Tibial nerve (tissue), 4 donors: Measurements from ENCODE around the gene LMBR1. TPM values are rescaled to one million over a fixed set of nuclear protein-coding genes. Genes with fewer than 3 reads are reported as not detected.

ENCODE experiments used
- DNase-seq, 2 donors: peaks; one replicate each; pipeline ENCODE4 v3.0.0-alpha.2; 2019; ENCODE audit warnings: low spot score in 2 of 2
- H3K27ac ChIP-seq, 4 donors: fragments of 200-600 bp; sonication (generic) in 3 of 4; one replicate each; pipeline ENCODE4 v1.5.1; 2017 to 2019; ENCODE audit warnings: mild to moderate bottlenecking in 1 of 4
- H3K27me3 ChIP-seq, 2 donors: fragments of 200-600 bp; sonication (generic) in 1 of 2; one replicate each; pipeline versions ENCODE4 v1.5.1 to v1.6.0; 2017 to 2019
- H3K36me3 ChIP-seq, 3 donors: fragments of 200-600 bp; sonication (generic); one replicate each; pipeline ENCODE4 v1.5.1; 2018 to 2019
- H3K4me1 ChIP-seq, 4 donors: fragments of 200-600 bp; sonication (generic) in 3 of 4; one replicate each; pipeline ENCODE4 v1.5.1; 2017 to 2019
- H3K4me3 ChIP-seq, 4 donors: fragments of 200-600 bp; sonication (generic) in 3 of 4; one replicate each; pipeline ENCODE4 v1.5.1; 2017 to 2019; ENCODE audit warnings: mild to moderate bottlenecking in 1 of 4, moderate library complexity in 1 of 4
- H3K9me3 ChIP-seq, 4 donors: fragments of 200-600 bp; sonication (generic) in 3 of 4; one replicate each; pipeline ENCODE4 v1.5.1; 2017 to 2019
- EP300 ChIP-seq, 2 donors: sonication (generic); formaldehyde crosslinking; IDR thresholded peaks; one replicate each; pipeline ENCODE4 v1.6.1; 2017; ENCODE audit warnings: antibody characterized with exemption in 2 of 2, mild to moderate bottlenecking in 1 of 2
- POLR2A ChIP-seq, 2 donors: fragments of 450-650 bp; IDR thresholded peaks; one replicate each; pipeline ENCODE4 v1.6.1; 2017; ENCODE audit warnings: antibody characterized with exemption in 2 of 2, mild to moderate bottlenecking in 2 of 2, moderate library complexity in 2 of 2
- small RNA-seq: library from RNA; depleted of rRNA; stranded (forward); fragments of <200 nt; gene quantifications from one replicate; pipeline ENCODE3, GENCODE V24; 2016
- total RNA-seq, 4 donors: library from RNA; depleted of rRNA; stranded (reverse); fragments of >200 nt; gene quantifications; one replicate each; pipeline ENCODE4 v1.1.0, GENCODE V29; 2016
- TF ChIP-seq, protein P1 (sequence below), 5 experiments: fragments of 200-600 bp in 3 of 5; fragments of 450-650 bp in 2 of 5; sonication (generic) in 3 of 5; IDR thresholded peaks; one replicate each; pipeline ENCODE4 v1.5.1; 2016 to 2019; ENCODE audit warnings: antibody characterized with exemption in 5 of 5, mild to moderate bottlenecking in 3 of 5, moderate library complexity in 2 of 5

LMBR1 gene
- total RNA-seq, 4 donors from 2014 or later, result 48.1 to 139 (median 77.3) TPM

- peaks cover 0 to 29% (median 4%) of the 10 kb centered on the region in 4 donors for H3K9me3 ChIP-seq
- no peak overlapping the region for H3K27ac ChIP-seq
- DNase-seq, result no peak
- no peaks in the 10 kb centered on the region for H3K27me3 ChIP-seq
- no peak overlapping the region for H3K4me3 ChIP-seq
- TF ChIP-seq, protein P1, sequence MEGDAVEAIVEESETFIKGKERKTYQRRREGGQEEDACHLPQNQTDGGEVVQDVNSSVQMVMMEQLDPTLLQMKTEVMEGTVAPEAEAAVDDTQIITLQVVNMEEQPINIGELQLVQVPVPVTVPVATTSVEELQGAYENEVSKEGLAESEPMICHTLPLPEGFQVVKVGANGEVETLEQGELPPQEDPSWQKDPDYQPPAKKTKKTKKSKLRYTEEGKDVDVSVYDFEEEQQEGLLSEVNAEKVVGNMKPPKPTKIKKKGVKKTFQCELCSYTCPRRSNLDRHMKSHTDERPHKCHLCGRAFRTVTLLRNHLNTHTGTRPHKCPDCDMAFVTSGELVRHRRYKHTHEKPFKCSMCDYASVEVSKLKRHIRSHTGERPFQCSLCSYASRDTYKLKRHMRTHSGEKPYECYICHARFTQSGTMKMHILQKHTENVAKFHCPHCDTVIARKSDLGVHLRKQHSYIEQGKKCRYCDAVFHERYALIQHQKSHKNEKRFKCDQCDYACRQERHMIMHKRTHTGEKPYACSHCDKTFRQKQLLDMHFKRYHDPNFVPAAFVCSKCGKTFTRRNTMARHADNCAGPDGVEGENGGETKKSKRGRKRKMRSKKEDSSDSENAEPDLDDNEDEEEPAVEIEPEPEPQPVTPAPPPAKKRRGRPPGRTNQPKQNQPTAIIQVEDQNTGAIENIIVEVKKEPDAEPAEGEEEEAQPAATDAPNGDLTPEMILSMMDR (IDR thresholded peaks at IDR 0.05), result no peak
- TF ChIP-seq EP300 (IDR thresholded peaks at IDR 0.05), result no peak
- TF ChIP-seq POLR2A (IDR thresholded peaks at IDR 0.05), result no peak
- peaks cover 0 to 6% (median 0%) of the 10 kb centered on the region in 3 donors for H3K36me3 ChIP-seq
- H3K4me1 ChIP-seq, result no peaks in the 10 kb centered on the region
Observed at GRCh38 chr7:156628562-156628961, 264.4 kb downstream of the LMBR1 start.

Small RNAs within 50 kb of the gene (small RNA-seq; reads per million reads assigned to genes)
- not detected for gene RNU4-31P

Other genes with a start within 250 kb of the LMBR1 start
- gene NOM1, start 56.5 kb upstream of the LMBR1 start, total RNA-seq, result 10 to 100 TPM; 23.3 to 41.5 (median 25.3) TPM
- gene MNX1, start 117.5 kb upstream of the LMBR1 start, total RNA-seq, result not detected
- gene UBE3C, start 245.7 kb upstream of the LMBR1 start, total RNA-seq, result 10 to 100 TPM; 60.7 to 68.7 (median 64.7) TPM